Measurements from ENCODE around the gene ANO6.

The ANO6 gene

GRCh38 chr12:45276154-45276755 lies 60.4 kb downstream of the ANO6 start:
- no peak for DNase-seq (ENCODE audit: low read depth in 2 of 2)

GRCh38 chr12:45278447-45278846 lies 62.6 kb downstream of the ANO6 start:
- no peak for DNase-seq (ENCODE audit: low read depth in 2 of 2)

- DNase-seq (ENCODE audit: low read depth in 2 of 2) = no peak
Observed at GRCh38 chr12:45279931-45280830, 64.3 kb downstream of the ANO6 start.

GRCh38 chr12:45281994-45282393 lies 66.1 kb downstream of the ANO6 start:
- DNase-seq (ENCODE audit: low read depth in 2 of 2) = no peak

- DNase-seq (ENCODE audit: low read depth in 2 of 2) = no peak
Observed at GRCh38 chr12:45282411-45282810, 66.5 kb downstream of the ANO6 start.

GRCh38 chr12:45284096-45284901 lies 68.4 kb downstream of the ANO6 start:
- no peak for DNase-seq (ENCODE audit: low read depth in 2 of 2)

- DNase-seq (ENCODE audit: low read depth in 2 of 2) = no peak
Observed at GRCh38 chr12:45285717-45286116, 69.8 kb downstream of the ANO6 start.

- DNase-seq (ENCODE audit: low read depth in 2 of 2) = no peak
Observed at GRCh38 chr12:45286621-45287020, 70.7 kb downstream of the ANO6 start.

GRCh38 chr12:45289245-45290215 lies 73.6 kb downstream of the ANO6 start:
- DNase-seq (ENCODE audit: low read depth in 2 of 2) = no peak

- no peak for DNase-seq (ENCODE audit: low read depth in 2 of 2)
Observed at GRCh38 chr12:45290216-45290605, 74.3 kb downstream of the ANO6 start.

GRCh38 chr12:45291518-45291917 lies 75.6 kb downstream of the ANO6 start:
- DNase-seq (ENCODE audit: low read depth in 2 of 2) = no peak

GRCh38 chr12:45292486-45293195 lies 76.7 kb downstream of the ANO6 start:
- no peak for DNase-seq (ENCODE audit: low read depth in 2 of 2)

- DNase-seq (ENCODE audit: low read depth in 2 of 2) = no peak
Observed at GRCh38 chr12:45294906-45295305, 79.0 kb downstream of the ANO6 start.

- DNase-seq (ENCODE audit: low read depth in 2 of 2) = no peak
Observed at GRCh38 chr12:45296046-45296586, 80.2 kb downstream of the ANO6 start.

- DNase-seq (ENCODE audit: low read depth in 2 of 2) = no peak
Observed at GRCh38 chr12:45298047-45298446, 82.2 kb downstream of the ANO6 start.

- no peak for DNase-seq (ENCODE audit: low read depth in 2 of 2)
Observed at GRCh38 chr12:45298721-45299692, 83.1 kb downstream of the ANO6 start.

GRCh38 chr12:45302621-45303369 lies 86.9 kb downstream of the ANO6 start:
- DNase-seq (ENCODE audit: low read depth in 2 of 2) = no peak

- no peak for DNase-seq (ENCODE audit: low read depth in 2 of 2)
Observed at GRCh38 chr12:45303945-45304344, 88.0 kb downstream of the ANO6 start.
